GM12892 (cell line): ENCODE results near the gene SH2D5.
"Not testable (repeated sequence)": the region's sequence is repeated elsewhere in the genome, so short reads cannot be mapped to it uniquely, and the experiment has no call there.

ENCODE experiments used
- DNase-seq: peaks from one replicate; pipeline ENCODE4 v3.0.0; 2011; ENCODE audit not compliant: insufficient read length
- FAIRE-seq: peaks from 2 replicates; lab custom pipeline; 2011; peaks lifted over from hg19 to GRCh38; lab: Jason Lieb, UNC
- POLR2A ChIP-seq: IDR thresholded peaks from 2 replicates; pipeline ENCODE4 v1.6.1; 2011; ENCODE audit warnings: low read depth, low read length, control low read depth
- POLR2AphosphoS5 ChIP-seq: IDR thresholded peaks from 2 replicates; pipeline ENCODE4 v1.6.1; 2011; ENCODE audit warnings: low read depth, low read length, control low read depth
- TAF1 ChIP-seq: IDR thresholded peaks from 2 replicates; pipeline ENCODE4 v1.6.1; 2011; ENCODE audit warnings: low read depth, mild to moderate bottlenecking, control low read depth, low read length, borderline replicate concordance

SH2D5 gene

DNA sequence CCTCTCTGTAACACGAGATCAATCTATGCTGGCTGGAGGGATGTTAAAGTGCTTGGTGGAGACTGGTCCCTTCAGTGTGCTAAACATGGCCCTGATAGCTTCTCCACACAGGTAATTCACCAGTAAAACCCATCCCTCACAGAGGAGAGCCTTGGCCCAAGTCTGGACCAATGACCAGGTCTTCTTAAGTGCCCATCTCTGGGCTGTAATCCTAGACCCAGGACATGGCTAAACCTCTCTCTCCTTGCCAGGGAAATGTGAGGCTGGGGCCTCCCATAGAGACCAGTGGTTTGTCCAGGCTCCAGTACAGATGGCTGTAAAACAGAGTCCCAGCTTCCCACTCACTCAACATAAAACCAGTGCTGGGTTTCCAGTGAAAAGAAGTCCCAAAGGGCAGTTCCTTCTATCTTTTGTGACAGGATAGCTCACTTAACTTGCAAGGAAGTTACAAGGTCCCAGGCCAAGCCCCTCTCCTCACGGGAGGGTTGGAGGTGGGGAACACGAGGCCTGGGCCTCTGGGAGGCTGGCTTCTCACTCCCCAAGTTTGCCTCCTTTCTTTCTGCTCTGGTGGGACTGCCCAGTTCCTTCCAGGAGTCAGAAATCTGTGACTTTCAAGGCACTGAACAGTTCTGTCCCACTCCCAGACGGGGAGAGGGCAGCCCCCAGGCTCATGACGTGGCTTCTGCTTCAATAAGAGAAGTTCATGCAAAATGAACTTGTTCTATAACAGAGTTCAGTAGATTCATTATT lies 12.5 kb downstream of the SH2D5 start:
- DNase-seq (no peak), FAIRE-seq (no peak)
- TF ChIP-seq POLR2AphosphoS5 (no peak), TAF1 (no peak), POLR2A (no peak)

DNA sequence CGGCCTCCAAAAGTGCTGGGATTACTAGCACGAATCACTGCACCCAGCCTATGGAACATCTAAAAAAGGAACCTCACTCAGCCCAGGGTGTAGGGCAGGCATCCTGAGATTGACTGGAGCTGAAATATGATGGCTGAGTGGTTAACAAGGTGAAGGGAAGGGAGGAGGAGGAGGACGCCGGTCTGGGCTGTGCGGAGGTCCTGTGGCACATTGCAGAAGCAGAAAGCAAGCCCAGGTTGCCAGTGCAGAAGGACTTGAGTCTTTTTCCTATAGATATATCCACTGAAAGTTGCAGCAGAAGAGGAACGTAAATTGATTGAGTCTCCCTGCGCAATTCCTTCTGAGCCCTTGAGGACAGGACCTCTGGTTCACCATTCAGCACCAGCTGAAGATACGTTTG lies 13.2 kb downstream of the SH2D5 start:
- no peak for FAIRE-seq
- peak; percentile 13 for DNase-seq
- TF ChIP-seq POLR2AphosphoS5: no peak
- TF ChIP-seq POLR2A: no peak
- no peak for TF ChIP-seq TAF1

DNA sequence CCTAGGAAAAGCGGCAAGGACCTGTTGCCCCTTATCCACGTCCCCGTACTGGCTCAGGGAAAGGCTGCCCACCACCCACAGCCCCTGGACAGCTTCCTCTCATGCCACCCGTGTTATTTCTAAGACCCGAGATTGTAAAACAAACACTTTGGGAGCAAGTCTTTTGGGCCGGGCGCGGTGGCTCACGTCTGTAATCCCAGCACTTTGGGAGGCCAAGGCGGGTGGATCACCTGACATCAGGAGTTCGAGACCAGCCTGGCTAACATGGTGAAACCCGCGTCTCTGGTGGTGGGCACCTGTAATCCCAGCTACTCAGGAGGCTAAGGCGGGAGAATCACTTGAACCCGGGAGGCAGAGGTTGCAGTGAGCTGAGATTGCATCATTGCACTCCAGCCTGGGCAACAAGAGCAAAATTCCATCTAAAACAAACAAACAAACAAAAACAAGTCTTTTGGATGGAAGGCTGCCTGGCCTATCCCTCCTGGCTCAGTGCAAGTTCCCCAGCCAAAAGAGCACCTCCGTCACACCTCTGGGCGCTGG lies 14.1 kb downstream of the SH2D5 start:
- FAIRE-seq, DNase-seq: not testable (repeated sequence)

DNA sequence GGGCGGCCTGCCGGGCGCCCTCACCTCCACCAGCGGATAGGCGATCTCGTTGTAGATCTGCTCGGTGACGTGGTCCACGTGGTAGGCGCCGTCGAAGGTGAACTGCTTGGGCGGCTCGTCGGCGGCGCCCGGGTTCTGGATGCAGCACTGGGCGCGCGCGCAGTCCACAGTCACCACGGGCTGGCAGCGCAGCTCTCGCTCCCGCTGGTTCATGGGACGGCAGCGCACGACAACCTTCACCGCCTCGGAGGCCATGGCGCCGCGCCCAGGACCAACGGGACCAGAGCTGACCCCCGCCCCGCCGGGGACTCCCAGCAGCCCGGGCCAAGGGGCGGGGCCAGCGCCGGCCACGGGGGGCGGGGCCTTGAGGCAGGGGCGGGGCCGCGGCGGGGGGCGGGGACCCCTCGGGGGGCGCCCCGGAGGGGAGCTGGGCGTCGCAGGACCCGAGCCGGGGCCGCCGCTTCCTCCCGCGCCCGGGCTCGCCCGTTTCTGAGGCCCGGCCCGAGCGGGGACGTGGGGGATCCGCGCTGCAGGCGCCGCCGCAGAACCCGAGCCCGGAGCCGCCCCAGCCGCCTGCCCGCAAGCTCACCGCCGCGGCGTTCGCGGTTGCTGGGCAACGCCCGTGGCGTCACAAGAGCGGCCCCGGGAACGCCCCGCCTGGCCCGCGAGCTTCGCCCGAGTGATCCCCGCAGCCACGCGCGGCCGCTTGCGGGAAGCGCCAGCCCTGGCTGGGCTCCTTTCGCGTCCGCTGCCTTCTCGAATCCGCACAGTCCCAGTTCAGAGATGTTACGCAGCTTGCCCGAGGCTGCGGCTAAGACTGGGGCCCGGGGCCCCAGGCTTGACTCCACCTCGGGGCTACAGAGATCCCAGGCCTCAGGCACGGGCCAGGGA lies 14.8 kb downstream of the SH2D5 start, which contains the start of gene KIF17:
Gene KIF17, minus strand, starts transcription at position 556 of the 891 bp plus-strand sequence. Its CDS starts 301 bp downstream, at position 255.
- no peak for TF ChIP-seq TAF1
- no peak for TF ChIP-seq POLR2A
- no peak for TF ChIP-seq POLR2AphosphoS5
- peak; percentile 61 for DNase-seq
- FAIRE-seq: no peak

DNA sequence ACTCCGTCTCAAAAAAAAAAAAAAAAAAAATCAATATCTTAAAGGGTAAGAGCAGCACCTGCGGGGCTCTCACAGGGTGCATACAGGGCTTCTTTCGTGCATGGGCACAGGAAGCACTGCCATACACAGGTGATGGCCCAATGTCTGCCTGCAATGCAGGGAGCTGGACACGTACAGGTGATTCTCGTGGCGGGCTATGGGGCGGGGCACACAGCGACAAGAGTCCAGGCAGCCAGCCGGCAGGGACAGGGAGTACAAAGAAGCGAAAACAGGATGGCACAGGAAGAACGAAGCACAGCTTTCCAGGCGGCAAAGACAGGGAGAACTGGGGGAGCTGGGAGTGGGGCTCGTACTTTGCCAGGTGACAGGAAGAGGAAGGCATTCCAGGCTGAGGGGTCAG lies 16.3 kb downstream of the SH2D5 start:
- no peak for FAIRE-seq
- TF ChIP-seq POLR2A: no peak
- TF ChIP-seq TAF1: no peak
- TF ChIP-seq POLR2AphosphoS5: no peak
- no peak for DNase-seq

DNA sequence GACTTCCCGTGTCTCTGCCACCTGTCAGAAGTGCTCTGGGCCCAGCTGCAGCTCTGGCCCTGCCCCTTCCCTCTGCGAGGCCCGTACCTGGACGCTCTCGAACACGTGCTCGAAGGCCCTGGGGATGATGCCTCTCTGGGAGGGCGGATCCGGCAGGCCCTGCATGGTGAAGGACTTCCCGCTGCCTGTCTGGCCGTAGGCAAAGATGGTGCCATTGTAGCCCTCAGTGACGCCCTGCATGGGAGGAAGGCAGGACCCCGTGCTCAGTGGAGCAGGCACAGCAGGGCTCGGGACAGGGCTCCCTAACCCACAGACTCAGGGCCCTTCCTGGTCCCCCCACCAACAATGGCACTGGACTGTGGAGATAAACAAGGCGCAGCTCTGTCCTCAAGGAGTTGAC lies 17.1 kb downstream of the SH2D5 start:
- no peak for DNase-seq
- FAIRE-seq: no peak
- TF ChIP-seq POLR2AphosphoS5 (no peak), TAF1 (no peak), POLR2A (no peak)

DNA sequence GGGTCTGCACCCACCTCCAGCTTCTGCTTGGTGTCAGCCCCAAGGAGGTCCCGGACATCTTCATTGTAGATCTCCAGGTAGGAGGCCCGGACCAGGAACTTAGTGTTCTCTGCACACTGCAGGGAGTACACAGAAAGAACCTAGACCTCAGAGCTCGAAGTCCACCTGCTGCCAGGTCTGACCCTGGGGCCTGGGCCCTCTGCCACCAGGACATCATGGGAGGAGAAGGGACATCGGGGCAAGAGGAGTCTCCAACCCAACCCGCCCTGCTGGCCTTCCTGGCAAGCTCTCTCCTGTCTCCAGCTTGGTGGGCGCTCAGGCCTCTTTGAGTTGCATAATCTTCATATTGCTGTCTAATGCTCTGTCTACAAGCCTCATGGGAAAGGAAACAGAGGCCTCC lies 19.1 kb downstream of the SH2D5 start:
- TF ChIP-seq TAF1: no peak
- no peak for TF ChIP-seq POLR2A
- TF ChIP-seq POLR2AphosphoS5: no peak
- DNase-seq (no peak), FAIRE-seq (no peak)

DNA sequence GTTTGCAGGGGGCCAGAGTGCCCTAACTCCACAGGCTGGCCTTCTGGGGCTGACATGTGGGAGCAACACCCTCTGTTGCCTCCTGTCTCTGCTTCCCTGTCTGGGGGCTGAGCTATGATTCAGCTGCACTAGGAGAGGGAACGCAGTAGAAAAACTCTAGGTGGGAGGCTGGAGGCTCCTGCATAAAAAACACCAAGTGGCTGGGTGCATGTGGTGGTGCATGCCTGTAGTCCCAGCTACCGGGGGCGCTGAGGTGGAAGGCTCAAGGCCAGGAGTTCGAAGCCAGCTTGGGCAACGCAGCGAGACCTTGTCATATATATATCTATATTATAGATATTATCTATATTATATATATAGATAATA lies 20.3 kb downstream of the SH2D5 start:
- no peak for TF ChIP-seq POLR2A
- no peak for TF ChIP-seq POLR2AphosphoS5
- TF ChIP-seq TAF1: no peak
- FAIRE-seq: no peak

DNA sequence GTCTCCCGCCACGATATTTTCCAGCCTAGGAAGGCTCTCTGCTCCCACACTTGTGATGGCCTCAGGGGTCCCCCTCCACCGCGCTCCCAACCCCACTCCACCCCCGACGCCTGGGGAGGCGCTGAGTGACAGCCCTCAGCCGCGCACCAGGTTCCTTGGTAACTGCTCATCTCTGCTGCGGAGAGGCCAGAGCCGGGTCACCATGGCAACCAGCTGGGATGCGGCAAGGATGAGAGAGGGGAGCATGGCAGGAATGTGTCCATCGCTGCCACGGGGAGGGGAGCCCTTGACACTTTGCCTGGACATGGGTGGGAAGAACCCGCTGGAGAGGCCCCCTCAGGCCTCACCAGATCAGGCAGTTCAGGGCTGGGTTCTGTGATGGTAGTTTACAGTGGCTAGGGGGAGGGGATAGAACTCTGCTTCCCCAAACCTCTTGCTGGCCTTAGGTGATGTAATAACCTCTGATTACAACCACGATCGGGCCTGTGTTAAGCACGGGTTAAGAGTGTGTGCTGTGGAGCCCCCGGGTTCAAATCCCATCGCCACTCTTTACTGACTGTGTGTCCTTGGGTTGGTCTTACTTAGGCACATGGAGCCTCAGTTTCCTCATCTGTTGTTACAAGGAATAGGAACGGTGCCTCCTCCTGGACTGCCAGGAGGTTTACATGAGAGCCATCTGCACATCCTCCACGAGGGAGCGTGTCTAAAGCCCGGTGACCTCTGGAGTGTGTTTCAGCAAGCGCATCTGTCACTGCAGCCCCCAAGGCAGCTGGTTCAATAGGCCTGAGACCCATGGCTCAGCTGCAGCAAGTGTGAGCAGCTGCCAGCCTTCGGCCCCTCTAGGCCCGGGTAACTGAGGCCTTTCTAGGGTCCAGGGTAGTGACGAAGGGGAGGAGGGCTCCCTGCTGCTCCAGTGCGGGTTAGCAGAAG lies 21.0 kb downstream of the SH2D5 start:
- FAIRE-seq (no peak), DNase-seq (no peak)
- TF ChIP-seq TAF1 (no peak), POLR2AphosphoS5 (no peak), POLR2A (no peak)

More for the DNA sequence above, 20.3 kb downstream of the SH2D5 start:
- no peak for DNase-seq

DNA sequence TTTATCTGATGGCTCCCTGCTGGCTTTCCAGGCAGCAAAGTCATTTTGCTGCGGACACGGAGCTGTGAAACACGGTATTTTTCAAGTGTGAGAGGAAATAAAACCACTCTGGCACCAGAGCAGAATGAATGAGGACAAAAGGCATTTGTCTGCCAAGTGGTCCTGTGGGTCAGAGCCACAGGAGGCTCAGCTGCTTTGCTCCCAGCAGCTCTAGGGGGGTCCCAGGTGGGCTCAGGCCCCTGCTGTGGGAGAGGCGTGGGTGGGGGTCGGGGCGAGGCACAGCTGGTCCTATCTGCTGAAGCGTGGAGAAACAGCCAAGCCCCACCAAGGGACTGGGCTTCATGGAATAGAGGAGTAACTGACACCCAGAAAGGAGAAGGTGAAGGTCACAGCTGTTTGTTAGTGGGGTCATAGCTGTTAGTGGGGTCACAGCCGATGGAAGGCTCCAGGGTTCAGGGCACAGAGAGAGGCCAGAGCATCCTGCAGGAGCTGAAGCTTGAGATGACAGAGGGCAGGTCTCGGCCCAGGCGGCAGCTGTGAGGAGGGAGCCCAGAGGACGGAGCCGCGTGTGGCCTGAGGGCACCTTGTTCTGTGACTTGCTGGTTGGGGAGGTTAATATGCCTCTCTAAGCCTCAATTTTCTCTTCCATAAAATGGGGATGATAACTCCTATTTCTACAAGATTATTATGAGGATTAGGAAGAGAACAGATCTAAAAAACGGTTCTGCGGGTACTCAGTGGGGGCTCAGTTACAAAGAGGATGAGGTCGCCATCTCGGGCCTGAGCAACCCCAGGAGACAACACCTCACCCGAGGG lies 21.8 kb downstream of the SH2D5 start:
- DNase-seq: no peak
- no peak for FAIRE-seq
- TF ChIP-seq TAF1 (no peak), POLR2AphosphoS5 (no peak), POLR2A (no peak)
